Measurements from ENCODE around the gene RNF187.
"Not testable (repeated sequence)": the region's sequence is repeated elsewhere in the genome, so short reads cannot be mapped to it uniquely, and the experiment has no call there.

RNF187 gene

GRCh38 chr1:228465141-228465540, 22.0 kb upstream of the RNF187 start:
- H3K4me3 ChIP-seq (ENCODE audit: low read depth, low read length): peak overlapping the region; percentile 83
- no peak for TF ChIP-seq CTCF (IDR thresholded peaks at IDR 0.05; ENCODE audit: low read depth, low read length, missing control alignments)
- DNase-seq (ENCODE audit: low read depth): no peak

- no peak for TF ChIP-seq CTCF (IDR thresholded peaks at IDR 0.05; ENCODE audit: low read depth, low read length, missing control alignments)
- no peak for DNase-seq (ENCODE audit: low read depth)
- H3K4me3 ChIP-seq (ENCODE audit: low read depth, low read length): no peak overlapping the region
These were observed 21.5 kb upstream of the RNF187 start for GRCh38 chr1:228465571-228466146.

DNA sequence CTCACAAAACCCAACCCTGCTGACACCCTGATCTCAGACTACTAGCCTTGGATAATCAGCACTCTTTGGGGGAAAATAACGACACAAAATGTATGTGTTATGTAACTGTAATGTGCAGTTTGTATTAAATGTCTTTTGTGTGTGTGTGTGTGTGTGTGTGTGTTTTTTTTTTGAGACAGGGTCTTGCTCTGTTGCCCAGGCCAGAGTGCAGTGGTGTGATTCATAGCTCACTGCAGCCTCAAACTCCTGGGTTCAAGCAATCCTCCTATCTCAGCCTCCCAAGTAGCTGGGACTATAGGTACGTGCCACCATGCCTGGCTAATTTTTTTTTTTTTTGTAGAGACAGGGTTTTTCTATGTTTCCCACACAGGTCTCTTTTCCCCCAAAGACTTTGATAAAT, 19.0 kb upstream of the RNF187 start:
- not testable (repeated sequence) for DNase-seq (ENCODE audit: low read depth)

DNA sequence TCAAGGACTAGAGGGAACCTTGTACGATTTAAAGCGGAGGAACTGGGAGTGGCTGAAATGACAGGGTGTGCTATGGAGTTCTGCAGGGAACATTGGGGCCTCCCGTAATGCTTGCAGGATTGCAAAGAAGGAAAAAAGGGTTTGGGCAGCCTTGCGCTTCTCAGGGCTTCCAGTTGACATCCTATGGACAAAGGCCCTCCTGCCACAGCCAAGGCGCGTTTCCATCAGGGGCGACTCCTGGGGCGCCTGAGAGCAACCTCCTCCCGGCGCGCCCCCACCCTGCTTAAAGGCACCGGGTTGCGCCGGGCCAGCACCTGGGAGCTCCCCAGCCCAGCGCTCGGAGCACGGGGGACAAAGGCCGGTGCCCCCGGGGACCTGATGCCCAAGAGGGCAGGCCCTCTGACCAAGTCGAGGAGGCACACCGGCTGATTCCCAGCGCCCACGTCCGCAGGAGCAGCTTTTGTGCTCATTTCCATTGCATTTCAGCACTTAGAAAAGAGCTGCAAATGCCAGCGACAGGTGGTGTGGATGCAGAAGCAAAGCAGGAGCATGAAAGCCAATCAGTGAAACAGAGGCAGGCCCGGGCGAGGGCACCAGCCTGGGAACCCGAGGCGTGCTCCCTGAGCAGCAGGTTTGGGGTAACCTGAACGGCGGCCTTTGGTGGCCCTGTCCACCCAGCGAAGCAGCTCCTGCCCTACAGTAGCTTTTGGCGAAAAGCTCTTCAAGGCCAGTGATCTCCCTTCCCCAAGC, 17.6 kb upstream of the RNF187 start:
- no peak overlapping the region for H3K4me3 ChIP-seq (ENCODE audit: low read depth, low read length)
- no peak for TF ChIP-seq CTCF (IDR thresholded peaks at IDR 0.05; ENCODE audit: low read depth, low read length, missing control alignments)
- no peak for DNase-seq (ENCODE audit: low read depth)

More for the DNA sequence above, 19.0 kb upstream of the RNF187 start:
- H3K4me3 ChIP-seq (ENCODE audit: low read depth, low read length): not testable (repeated sequence)

GRCh38 chr1:228471154-228471761, 15.9 kb upstream of the RNF187 start:
- no peak for TF ChIP-seq CTCF (IDR thresholded peaks at IDR 0.05; ENCODE audit: low read depth, low read length, missing control alignments)
- no peak for DNase-seq (ENCODE audit: low read depth)
- H3K4me3 ChIP-seq (ENCODE audit: low read depth, low read length): no peak overlapping the region

DNA sequence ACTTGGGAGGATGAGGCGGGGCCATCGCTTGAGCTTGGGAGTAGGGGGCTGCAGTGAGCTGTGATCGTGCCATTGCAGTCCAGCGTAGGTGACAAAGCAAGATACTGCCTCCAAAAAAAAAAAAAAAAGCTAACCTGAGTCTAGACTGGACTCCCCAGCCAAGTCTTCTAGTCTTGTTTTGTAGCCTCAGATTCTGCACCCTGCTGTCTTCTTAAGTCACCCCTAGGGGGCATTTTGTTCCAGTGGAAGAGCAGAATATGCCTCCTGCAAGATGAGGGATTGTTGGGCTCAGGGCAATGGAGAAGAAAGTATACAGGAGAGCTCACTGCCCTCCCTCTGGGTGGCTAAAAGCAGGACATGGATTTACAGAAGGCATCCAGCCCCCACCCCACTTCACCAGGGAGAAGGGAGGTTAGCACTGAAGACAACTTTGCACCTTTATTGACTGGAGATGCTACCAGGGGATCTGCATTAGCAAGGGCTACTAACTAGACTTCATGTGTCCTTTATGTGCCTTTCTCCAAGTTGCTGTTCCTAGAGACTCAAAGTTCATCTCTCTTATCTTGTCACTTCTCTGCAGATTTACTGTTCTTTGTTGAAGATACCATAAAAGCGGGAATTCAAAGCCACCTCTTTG, 15.3 kb upstream of the RNF187 start:
- DNase-seq (ENCODE audit: low read depth): no peak
- peak; percentile 69 for TF ChIP-seq CTCF (IDR thresholded peaks at IDR 0.05; ENCODE audit: low read depth, low read length, missing control alignments)
- H3K4me3 ChIP-seq (ENCODE audit: low read depth, low read length): no peak overlapping the region

DNA sequence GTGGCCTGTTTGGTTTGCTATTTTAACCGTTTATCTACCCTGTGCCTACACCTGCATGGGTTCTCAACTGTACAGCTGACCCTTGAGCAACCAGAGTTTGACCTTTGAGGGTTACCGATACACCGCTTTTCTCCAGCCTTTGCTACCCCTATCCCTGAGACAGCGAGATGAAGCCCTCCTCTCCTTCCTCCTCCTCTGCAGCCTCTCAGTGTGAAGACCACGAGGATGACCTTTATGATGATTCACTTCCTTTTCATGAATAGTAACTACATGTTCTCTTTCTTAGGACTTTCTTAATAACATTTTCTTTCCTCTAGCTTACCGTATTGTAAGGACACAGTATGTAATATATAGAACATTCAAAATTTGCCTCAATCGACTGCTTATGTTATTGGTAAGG, 14.5 kb upstream of the RNF187 start:
- no peak for DNase-seq (ENCODE audit: low read depth)
- no peak for TF ChIP-seq CTCF (IDR thresholded peaks at IDR 0.05; ENCODE audit: low read depth, low read length, missing control alignments)

More for the DNA sequence above, 14.5 kb upstream of the RNF187 start:
- H3K4me3 ChIP-seq (ENCODE audit: low read depth, low read length): no peak overlapping the region
